K562 (cell line): ENCODE data around the gene TMEM156. TPM values are rescaled to one million over a fixed set of nuclear protein-coding genes. Genes with fewer than 3 reads are reported as not detected.

Experiments
- BRF1 ChIP-seq: IDR thresholded peaks from 3 replicates; pipeline ENCODE4 v1.6.1; 2011; ENCODE audit warnings: borderline replicate concordance, mild to moderate bottlenecking; ENCODE audit not compliant: insufficient read length; ENCODE audit errors: extremely low read depth
- KAT8 ChIP-seq: fragments of 450-650 bp; IDR thresholded peaks from 2 replicates; pipeline ENCODE4 v1.6.1; 2016; ENCODE audit warnings: low read depth, mild to moderate bottlenecking
- RHOXF2B ChIP-seq: fragments of 250-450 bp; sonication (Bioruptor Pico); conservative IDR thresholded peaks from 2 replicates; pipeline ENCODE4 v1.5.1; 2021
- SRF ChIP-seq, 2 experiments: fragments of 250-450, 450-650 bp in 1 of 2; sonication (Bioruptor Pico) in 1 of 2; sonication (generic) in 1 of 2; formaldehyde crosslinking; IDR thresholded peaks; 2 replicates each; pipeline versions ENCODE4 v1.5.0 to v1.5.1; 2020 to 2022; ENCODE audit warnings: mild to moderate bottlenecking in 1 of 2, missing genetic modification reagents in 1 of 2
- TEAD1 ChIP-seq, 2 experiments: fragments of 450-650 bp in 1 of 2; sonication (generic) in 1 of 2; formaldehyde crosslinking; IDR thresholded peaks; 2 replicates each; pipeline versions ENCODE4 v1.4.0 to v1.8.0; 2020 to 2022; ENCODE audit warnings: mild to moderate bottlenecking in 2 of 2, missing genetic modification reagents in 1 of 2
- ZNF583 ChIP-seq: fragments of 250-450 bp; sonication (Bioruptor Pico); IDR thresholded peaks from 2 replicates; pipeline ENCODE4 v1.4.0; 2020
- ZNF766 ChIP-seq: fragments of 200-800 bp; sonication (Bioruptor generic); conservative IDR thresholded peaks from 2 replicates; pipeline ENCODE4 v1.6.1; 2016; ENCODE audit warnings: missing genetic modification characterization, missing compliant biosample characterization
- ZNF780A ChIP-seq: fragments of 250-450 bp; sonication (Bioruptor Pico); IDR thresholded peaks from 2 replicates; pipeline ENCODE4 v1.5.0; 2021; ENCODE audit warnings: mild to moderate bottlenecking
- ZNF79 ChIP-seq: fragments of 250-450 bp; sonication (Bioruptor Pico); IDR thresholded peaks from 2 replicates; pipeline ENCODE4 v1.4.0; 2020; ENCODE audit warnings: low read depth, mild to moderate bottlenecking, moderate library complexity
- polyA plus RNA-seq, 8 experiments: library from polyadenylated mRNA; depleted of rRNA in 4 of 8; stranded (reverse) in 5 of 8; unstranded in 3 of 8; fragments of >200 nt; fragmentation: Nextera tagmentation in 2 of 8; fragmentation: Illumina TruSeq in 1 of 8; extraction: Ambion mirVana in 2 of 8; extraction: Trizol in 1 of 8; gene quantifications; 2 replicates each; pipeline versions ENCODE4 v1.2.1 to v1.2.3, GENCODE V29; 2011 to 2014; ENCODE audit warnings: inconsistent platforms in 1 of 8, missing spikeins in 1 of 8
- total RNA-seq, 7 experiments: library from RNA; depleted of rRNA in 6 of 7; stranded (reverse); fragments of >200 nt in 6 of 7; fragmentation: Illumina TruSeq in 2 of 7; extraction: Trizol in 2 of 7; gene quantifications; 2 replicates each; pipeline versions ENCODE4 v1.2.1 to v1.2.3, GENCODE V29; 2011 to 2021; ENCODE audit warnings: low replicate concordance in 1 of 7
- TF ChIP-seq, protein P1 (sequence below), 2 experiments: IDR thresholded peaks; 2 replicates each; pipeline ENCODE4 v1.6.1; 2011; ENCODE audit warnings: borderline replicate concordance in 1 of 2, control low read depth in 1 of 2, low read depth in 1 of 2, low read length in 1 of 2, mild to moderate bottlenecking in 1 of 2, mixed read lengths in 1 of 2, moderate library complexity in 1 of 2; ENCODE audit not compliant: insufficient read depth in 1 of 2, insufficient read length in 1 of 2, poor library complexity in 1 of 2, severe bottlenecking in 1 of 2; ENCODE audit errors: extremely low read depth in 1 of 2
- TF ChIP-seq, protein P2 (sequence below), 2 experiments: IDR thresholded peaks in 1 of 2; conservative IDR thresholded peaks in 1 of 2; 2 replicates each; pipeline ENCODE4 v1.6.1; 2016; ENCODE audit warnings: low read depth in 2 of 2, mild to moderate bottlenecking in 1 of 2, missing compliant biosample characterization in 1 of 2, missing genetic modification characterization in 1 of 2, moderate library complexity in 1 of 2
- TF ChIP-seq, protein P3 (sequence below): sonication (generic); formaldehyde crosslinking; IDR thresholded peaks from 2 replicates; pipeline ENCODE4 v1.8.1; 2023; ENCODE audit warnings: missing genetic modification reagents, mild to moderate bottlenecking, borderline replicate concordance
- TF ChIP-seq, protein P4 (sequence below): fragments of 250-450 bp; sonication (Bioruptor Pico); IDR thresholded peaks from 2 replicates; pipeline ENCODE4 v1.4.0; 2020; ENCODE audit warnings: mild to moderate bottlenecking

TMEM156 gene
- total and polyA plus RNA-seq, 9 of the 15 experiments (the other 6 are each of a cell fraction or from before 2014, with no cell fraction given), result 3.5 to 9.6 (median 6.4) TPM

DNA sequence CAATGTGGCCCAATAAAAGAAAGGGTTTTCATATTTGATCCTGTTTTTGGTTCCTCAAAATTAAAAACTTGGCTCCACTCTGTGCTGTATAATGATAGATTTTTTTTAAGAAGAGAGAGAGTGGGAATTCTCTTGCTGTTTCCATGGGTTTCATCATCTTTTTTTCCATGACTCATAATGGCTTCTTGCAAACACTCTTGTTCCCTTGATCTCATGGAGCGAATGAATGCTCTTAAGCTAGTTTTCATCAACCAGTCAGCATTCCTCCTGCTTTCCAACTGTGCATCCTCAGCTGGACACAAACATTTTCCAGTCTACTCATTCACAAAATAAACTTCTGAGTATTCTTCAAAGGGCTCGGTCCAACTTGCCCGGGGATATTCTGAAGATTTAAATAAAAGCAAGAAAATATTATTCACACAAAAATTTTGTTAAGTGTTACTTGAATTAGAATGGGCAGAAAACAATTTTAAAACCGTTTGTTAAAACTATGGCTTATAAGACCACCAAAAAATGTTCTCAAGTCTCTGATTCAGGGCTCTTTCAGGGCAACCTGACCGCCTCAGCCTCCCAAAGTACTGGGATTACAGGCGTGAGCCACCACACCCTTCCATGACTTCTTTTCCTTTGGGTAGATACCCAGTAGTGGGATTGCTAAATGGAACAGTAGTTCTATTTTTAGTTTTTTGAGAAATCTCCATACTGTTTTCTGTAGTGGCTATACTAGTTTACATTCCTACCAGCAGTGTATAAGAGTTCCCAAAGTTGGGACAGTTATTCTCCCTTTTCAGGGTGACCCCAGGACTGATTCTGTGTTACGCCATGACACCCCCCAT lies 64.7 kb downstream of the TMEM156 start (continued):
- TF ChIP-seq ZNF79 (CRISPR knock-in tag) (0 out of 2 replicates have a peak, but pooled peaks have one; percentile 31), ZNF780A (CRISPR knock-in tag) (no peak), SRF (CRISPR knock-in tag; IDR thresholded peaks at IDR 0.05) (0 out of 4 replicates have a peak, but pooled peaks of 1 of the 2 experiments have one; percentile 4), ZNF583 (CRISPR knock-in tag) (peak; percentile 49; the same call in 1 of the 2 replicates), RHOXF2B (no peak), TEAD1 (CRISPR knock-in tag; IDR thresholded peaks at IDR 0.05) (0 out of 4 replicates have a peak, but pooled peaks of 1 of the 2 experiments have one; percentile 6), BRF1 (no peak), ZNF766 (CRISPR knock-in tag) (no peak; the same call in 1 of the 2 replicates), KAT8 (no peak)
- TF ChIP-seq, protein P1, sequence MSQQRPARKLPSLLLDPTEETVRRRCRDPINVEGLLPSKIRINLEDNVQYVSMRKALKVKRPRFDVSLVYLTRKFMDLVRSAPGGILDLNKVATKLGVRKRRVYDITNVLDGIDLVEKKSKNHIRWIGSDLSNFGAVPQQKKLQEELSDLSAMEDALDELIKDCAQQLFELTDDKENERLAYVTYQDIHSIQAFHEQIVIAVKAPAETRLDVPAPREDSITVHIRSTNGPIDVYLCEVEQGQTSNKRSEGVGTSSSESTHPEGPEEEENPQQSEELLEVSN (IDR thresholded peaks at IDR 0.05; ENCODE audit: borderline replicate concordance in 1 of 2, extremely low read depth in 1 of 2, insufficient read depth in 1 of 2, insufficient read length in 1 of 2, low read depth in 1 of 2, low read length in 1 of 2, poor library complexity in 1 of 2, severe bottlenecking in 1 of 2), result no peak
- TF ChIP-seq, protein P2, sequence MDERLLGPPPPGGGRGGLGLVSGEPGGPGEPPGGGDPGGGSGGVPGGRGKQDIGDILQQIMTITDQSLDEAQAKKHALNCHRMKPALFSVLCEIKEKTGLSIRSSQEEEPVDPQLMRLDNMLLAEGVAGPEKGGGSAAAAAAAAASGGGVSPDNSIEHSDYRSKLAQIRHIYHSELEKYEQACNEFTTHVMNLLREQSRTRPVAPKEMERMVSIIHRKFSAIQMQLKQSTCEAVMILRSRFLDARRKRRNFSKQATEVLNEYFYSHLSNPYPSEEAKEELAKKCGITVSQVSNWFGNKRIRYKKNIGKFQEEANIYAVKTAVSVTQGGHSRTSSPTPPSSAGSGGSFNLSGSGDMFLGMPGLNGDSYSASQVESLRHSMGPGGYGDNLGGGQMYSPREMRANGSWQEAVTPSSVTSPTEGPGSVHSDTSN (CRISPR knock-in tag; IDR thresholded peaks at IDR 0.05; ENCODE audit: low read depth), result no peak
- TF ChIP-seq, protein P2 (tag; conservative IDR thresholded peaks at IDR 0.05; ENCODE audit: low read depth), result no peak
- TF ChIP-seq, protein P3, sequence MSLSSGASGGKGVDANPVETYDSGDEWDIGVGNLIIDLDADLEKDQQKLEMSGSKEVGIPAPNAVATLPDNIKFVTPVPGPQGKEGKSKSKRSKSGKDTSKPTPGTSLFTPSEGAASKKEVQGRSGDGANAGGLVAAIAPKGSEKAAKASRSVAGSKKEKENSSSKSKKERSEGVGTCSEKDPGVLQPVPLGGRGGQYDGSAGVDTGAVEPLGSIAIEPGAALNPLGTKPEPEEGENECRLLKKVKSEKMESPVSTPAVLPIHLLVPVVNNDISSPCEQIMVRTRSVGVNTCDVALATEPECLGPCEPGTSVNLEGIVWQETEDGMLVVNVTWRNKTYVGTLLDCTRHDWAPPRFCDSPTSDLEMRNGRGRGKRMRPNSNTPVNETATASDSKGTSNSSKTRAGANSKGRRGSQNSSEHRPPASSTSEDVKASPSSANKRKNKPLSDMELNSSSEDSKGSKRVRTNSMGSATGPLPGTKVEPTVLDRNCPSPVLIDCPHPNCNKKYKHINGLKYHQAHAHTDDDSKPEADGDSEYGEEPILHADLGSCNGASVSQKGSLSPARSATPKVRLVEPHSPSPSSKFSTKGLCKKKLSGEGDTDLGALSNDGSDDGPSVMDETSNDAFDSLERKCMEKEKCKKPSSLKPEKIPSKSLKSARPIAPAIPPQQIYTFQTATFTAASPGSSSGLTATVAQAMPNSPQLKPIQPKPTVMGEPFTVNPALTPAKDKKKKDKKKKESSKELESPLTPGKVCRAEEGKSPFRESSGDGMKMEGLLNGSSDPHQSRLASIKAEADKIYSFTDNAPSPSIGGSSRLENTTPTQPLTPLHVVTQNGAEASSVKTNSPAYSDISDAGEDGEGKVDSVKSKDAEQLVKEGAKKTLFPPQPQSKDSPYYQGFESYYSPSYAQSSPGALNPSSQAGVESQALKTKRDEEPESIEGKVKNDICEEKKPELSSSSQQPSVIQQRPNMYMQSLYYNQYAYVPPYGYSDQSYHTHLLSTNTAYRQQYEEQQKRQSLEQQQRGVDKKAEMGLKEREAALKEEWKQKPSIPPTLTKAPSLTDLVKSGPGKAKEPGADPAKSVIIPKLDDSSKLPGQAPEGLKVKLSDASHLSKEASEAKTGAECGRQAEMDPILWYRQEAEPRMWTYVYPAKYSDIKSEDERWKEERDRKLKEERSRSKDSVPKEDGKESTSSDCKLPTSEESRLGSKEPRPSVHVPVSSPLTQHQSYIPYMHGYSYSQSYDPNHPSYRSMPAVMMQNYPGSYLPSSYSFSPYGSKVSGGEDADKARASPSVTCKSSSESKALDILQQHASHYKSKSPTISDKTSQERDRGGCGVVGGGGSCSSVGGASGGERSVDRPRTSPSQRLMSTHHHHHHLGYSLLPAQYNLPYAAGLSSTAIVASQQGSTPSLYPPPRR (CRISPR knock-in tag), result no peak
- TF ChIP-seq, protein P4, sequence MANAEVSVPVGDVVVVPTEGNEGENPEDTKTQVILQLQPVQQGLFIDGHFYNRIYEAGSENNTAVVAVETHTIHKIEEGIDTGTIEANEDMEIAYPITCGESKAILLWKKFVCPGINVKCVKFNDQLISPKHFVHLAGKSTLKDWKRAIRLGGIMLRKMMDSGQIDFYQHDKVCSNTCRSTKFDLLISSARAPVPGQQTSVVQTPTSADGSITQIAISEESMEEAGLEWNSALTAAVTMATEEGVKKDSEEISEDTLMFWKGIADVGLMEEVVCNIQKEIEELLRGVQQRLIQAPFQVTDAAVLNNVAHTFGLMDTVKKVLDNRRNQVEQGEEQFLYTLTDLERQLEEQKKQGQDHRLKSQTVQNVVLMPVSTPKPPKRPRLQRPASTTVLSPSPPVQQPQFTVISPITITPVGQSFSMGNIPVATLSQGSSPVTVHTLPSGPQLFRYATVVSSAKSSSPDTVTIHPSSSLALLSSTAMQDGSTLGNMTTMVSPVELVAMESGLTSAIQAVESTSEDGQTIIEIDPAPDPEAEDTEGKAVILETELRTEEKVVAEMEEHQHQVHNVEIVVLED, result no peak
